Measurements from ENCODE around the gene ASXL1. TPM values are rescaled to one million over a fixed set of nuclear protein-coding genes. Genes with fewer than 3 reads are reported as not detected.
A peak's percentile ranks its signal among the peaks of the same experiment; 100 is the strongest.

The ASXL1 gene
- total and polyA plus RNA-seq, 2 experiments from 2014 or later: 10.4 to 29.0 TPM

DNA sequence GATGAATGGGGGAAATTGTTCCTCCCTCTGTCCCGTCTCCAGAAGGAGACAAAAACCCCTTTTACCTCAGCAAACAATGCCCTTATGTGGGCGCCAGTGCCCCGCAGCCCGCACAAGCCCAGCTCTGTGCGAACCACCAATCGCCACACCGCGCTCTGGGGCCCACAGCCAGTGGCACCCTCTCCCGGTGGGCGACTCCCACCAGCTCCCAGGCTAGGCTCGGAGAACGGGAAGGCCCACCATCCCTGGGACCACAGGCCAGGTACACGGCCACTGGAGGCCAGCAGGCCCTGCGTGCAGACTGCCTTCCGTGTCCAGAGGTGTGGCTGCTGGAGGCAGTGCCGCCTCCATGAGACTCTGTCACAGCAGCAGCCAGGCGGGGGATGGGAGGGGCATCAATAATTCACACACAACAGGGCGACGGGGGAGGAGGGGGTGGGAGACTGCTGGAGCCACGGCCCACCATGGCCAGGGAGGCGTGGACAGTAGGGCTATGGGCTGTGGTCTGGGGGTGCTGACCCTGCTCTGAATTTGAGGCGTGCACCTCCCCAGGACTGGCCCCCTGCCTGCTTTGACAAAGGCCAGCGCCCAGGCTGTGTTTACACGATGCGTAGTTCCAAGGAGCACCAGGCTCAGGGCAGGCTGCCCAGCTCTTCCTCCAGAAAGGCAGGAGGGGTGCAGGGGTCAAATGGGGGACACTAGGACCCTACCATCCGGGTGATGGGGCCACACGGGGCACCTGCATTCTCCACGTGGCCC, 105.7 kb downstream of the ASXL1 start:
- no peak overlapping the region; the same call in 1 of the 2 replicates for H3K4me2 ChIP-seq
- ATAC-seq: peak; percentile 37
- H3K4me1 Mint-ChIP-seq: peaks cover 18% of the 10 kb centered on the region

More for the DNA sequence above, 105.7 kb downstream of the ASXL1 start:
- TF ChIP-seq NANOG (IDR thresholded peaks at IDR 0.05; ENCODE audit: borderline replicate concordance) (no peak), EZH2phosphoT487 (IDR thresholded peaks at IDR 0.05; ENCODE audit: unreplicated experiment) (no peak), CREB1 (CRISPR knock-in tag; IDR thresholded peaks at IDR 0.05; ENCODE audit: low read depth) (no peak), EZH2 (IDR thresholded peaks at IDR 0.05; ENCODE audit: low read depth, unreplicated experiment) (no peak), ZNF331 (CRISPR knock-in tag; IDR thresholded peaks at IDR 0.05; ENCODE audit: low read depth) (no peak), POLR2AphosphoS5 (IDR thresholded peaks at IDR 0.05; ENCODE audit: low read depth) (no peak), STAT1 (IDR thresholded peaks at IDR 0.05; ENCODE audit: unreplicated experiment) (no peak), JUNB (IDR thresholded peaks at IDR 0.05; ENCODE audit: unreplicated experiment) (no peak), ZNF114 (CRISPR knock-in tag; IDR thresholded peaks at IDR 0.05) (no peak)
- TF ChIP-seq, protein P1, sequence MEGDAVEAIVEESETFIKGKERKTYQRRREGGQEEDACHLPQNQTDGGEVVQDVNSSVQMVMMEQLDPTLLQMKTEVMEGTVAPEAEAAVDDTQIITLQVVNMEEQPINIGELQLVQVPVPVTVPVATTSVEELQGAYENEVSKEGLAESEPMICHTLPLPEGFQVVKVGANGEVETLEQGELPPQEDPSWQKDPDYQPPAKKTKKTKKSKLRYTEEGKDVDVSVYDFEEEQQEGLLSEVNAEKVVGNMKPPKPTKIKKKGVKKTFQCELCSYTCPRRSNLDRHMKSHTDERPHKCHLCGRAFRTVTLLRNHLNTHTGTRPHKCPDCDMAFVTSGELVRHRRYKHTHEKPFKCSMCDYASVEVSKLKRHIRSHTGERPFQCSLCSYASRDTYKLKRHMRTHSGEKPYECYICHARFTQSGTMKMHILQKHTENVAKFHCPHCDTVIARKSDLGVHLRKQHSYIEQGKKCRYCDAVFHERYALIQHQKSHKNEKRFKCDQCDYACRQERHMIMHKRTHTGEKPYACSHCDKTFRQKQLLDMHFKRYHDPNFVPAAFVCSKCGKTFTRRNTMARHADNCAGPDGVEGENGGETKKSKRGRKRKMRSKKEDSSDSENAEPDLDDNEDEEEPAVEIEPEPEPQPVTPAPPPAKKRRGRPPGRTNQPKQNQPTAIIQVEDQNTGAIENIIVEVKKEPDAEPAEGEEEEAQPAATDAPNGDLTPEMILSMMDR (conservative IDR thresholded peaks at IDR 0.05; ENCODE audit: low read depth in 2 of 2): no peak
- TF ChIP-seq, protein P2, sequence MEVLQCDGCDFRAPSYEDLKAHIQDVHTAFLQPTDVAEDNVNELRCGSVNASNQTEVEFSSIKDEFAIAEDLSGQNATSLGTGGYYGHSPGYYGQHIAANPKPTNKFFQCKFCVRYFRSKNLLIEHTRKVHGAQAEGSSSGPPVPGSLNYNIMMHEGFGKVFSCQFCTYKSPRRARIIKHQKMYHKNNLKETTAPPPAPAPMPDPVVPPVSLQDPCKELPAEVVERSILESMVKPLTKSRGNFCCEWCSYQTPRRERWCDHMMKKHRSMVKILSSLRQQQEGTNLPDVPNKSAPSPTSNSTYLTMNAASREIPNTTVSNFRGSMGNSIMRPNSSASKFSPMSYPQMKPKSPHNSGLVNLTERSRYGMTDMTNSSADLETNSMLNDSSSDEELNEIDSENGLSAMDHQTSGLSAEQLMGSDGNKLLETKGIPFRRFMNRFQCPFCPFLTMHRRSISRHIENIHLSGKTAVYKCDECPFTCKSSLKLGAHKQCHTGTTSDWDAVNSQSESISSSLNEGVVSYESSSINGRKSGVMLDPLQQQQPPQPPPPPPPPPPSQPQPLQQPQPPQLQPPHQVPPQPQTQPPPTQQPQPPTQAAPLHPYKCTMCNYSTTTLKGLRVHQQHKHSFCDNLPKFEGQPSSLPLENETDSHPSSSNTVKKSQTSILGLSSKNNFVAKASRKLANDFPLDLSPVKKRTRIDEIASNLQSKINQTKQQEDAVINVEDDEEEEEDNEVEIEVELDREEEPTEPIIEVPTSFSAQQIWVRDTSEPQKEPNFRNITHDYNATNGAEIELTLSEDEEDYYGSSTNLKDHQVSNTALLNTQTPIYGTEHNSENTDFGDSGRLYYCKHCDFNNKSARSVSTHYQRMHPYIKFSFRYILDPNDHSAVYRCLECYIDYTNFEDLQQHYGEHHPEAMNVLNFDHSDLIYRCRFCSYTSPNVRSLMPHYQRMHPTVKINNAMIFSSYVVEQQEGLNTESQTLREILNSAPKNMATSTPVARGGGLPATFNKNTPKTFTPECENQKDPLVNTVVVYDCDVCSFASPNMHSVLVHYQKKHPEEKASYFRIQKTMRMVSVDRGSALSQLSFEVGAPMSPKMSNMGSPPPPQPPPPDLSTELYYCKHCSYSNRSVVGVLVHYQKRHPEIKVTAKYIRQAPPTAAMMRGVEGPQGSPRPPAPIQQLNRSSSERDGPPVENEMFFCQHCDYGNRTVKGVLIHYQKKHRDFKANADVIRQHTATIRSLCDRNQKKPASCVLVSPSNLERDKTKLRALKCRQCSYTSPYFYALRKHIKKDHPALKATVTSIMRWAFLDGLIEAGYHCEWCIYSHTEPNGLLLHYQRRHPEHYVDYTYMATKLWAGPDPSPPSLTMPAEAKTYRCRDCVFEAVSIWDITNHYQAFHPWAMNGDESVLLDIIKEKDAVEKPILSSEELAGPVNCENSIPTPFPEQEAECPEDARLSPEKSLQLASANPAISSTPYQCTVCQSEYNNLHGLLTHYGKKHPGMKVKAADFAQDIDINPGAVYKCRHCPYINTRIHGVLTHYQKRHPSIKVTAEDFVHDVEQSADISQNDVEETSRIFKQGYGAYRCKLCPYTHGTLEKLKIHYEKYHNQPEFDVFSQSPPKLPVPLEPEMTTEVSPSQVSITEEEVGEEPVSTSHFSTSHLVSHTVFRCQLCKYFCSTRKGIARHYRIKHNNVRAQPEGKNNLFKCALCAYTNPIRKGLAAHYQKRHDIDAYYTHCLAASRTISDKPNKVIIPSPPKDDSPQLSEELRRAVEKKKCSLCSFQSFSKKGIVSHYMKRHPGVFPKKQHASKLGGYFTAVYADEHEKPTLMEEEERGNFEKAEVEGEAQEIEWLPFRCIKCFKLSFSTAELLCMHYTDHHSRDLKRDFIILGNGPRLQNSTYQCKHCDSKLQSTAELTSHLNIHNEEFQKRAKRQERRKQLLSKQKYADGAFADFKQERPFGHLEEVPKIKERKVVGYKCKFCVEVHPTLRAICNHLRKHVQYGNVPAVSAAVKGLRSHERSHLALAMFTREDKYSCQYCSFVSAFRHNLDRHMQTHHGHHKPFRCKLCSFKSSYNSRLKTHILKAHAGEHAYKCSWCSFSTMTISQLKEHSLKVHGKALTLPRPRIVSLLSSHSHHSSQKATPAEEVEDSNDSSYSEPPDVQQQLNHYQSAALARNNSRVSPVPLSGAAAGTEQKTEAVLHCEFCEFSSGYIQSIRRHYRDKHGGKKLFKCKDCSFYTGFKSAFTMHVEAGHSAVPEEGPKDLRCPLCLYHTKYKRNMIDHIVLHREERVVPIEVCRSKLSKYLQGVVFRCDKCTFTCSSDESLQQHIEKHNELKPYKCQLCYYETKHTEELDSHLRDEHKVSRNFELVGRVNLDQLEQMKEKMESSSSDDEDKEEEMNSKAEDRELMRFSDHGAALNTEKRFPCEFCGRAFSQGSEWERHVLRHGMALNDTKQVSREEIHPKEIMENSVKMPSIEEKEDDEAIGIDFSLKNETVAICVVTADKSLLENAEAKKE (CRISPR knock-in tag; IDR thresholded peaks at IDR 0.05): no peak
- TF ChIP-seq, protein P3, sequence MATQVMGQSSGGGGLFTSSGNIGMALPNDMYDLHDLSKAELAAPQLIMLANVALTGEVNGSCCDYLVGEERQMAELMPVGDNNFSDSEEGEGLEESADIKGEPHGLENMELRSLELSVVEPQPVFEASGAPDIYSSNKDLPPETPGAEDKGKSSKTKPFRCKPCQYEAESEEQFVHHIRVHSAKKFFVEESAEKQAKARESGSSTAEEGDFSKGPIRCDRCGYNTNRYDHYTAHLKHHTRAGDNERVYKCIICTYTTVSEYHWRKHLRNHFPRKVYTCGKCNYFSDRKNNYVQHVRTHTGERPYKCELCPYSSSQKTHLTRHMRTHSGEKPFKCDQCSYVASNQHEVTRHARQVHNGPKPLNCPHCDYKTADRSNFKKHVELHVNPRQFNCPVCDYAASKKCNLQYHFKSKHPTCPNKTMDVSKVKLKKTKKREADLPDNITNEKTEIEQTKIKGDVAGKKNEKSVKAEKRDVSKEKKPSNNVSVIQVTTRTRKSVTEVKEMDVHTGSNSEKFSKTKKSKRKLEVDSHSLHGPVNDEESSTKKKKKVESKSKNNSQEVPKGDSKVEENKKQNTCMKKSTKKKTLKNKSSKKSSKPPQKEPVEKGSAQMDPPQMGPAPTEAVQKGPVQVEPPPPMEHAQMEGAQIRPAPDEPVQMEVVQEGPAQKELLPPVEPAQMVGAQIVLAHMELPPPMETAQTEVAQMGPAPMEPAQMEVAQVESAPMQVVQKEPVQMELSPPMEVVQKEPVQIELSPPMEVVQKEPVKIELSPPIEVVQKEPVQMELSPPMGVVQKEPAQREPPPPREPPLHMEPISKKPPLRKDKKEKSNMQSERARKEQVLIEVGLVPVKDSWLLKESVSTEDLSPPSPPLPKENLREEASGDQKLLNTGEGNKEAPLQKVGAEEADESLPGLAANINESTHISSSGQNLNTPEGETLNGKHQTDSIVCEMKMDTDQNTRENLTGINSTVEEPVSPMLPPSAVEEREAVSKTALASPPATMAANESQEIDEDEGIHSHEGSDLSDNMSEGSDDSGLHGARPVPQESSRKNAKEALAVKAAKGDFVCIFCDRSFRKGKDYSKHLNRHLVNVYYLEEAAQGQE (IDR thresholded peaks at IDR 0.05; ENCODE audit: unreplicated experiment): no peak
- TF ChIP-seq, protein P4, sequence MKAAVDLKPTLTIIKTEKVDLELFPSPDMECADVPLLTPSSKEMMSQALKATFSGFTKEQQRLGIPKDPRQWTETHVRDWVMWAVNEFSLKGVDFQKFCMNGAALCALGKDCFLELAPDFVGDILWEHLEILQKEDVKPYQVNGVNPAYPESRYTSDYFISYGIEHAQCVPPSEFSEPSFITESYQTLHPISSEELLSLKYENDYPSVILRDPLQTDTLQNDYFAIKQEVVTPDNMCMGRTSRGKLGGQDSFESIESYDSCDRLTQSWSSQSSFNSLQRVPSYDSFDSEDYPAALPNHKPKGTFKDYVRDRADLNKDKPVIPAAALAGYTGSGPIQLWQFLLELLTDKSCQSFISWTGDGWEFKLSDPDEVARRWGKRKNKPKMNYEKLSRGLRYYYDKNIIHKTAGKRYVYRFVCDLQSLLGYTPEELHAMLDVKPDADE (IDR thresholded peaks at IDR 0.05): no peak
- H4K20me1 ChIP-seq (replicated peaks; ENCODE audit: insufficient read depth): peaks cover 35% of the 10 kb centered on the region
- no peak overlapping the region for H2AFZ ChIP-seq
- Mint-ChIP-seq H3K36me3 (ENCODE audit: low read depth) (0 out of 3 replicates have a peak, but pooled peaks cover 3% of the 10 kb centered on the region), H3K9me3 (no peaks in the 10 kb centered on the region), H3K27me3 (ENCODE audit: insufficient read depth, low read depth, poor library complexity) (peaks cover 12% of the 10 kb centered on the region), H3K4me3 (no peak overlapping the region), H3K27ac (no peak overlapping the region)
- no peak overlapping the region for H3K4me3 ChIP-seq
- peaks cover under 1% of the 10 kb centered on the region; the same call in 1 of the 2 replicates for H3F3A ChIP-seq (replicated peaks; ENCODE audit: low read depth)
- H3K9me2 ChIP-seq (ENCODE audit: insufficient read depth): no peaks in the 10 kb centered on the region
- H3K4me1 ChIP-seq (ENCODE audit: insufficient read depth): peaks cover 30% of the 10 kb centered on the region
- H3K36me3 ChIP-seq (ENCODE audit: insufficient read depth): no peaks in the 10 kb centered on the region; the same call in 1 of the 2 replicates
- no peaks in the 10 kb centered on the region for H3K27me3 ChIP-seq (ENCODE audit: insufficient read depth)
- H3K27ac ChIP-seq (ENCODE audit: low read depth): peak overlapping the region; percentile 65; the same call in 1 of the 2 replicates
- peak; percentile 53 for DNase-seq (ENCODE audit: low spot score)
- H3K79me2 ChIP-seq (replicated peaks; ENCODE audit: insufficient read depth): peaks cover 39% of the 10 kb centered on the region

All from GM23338 (cell line).